ENCODE measurements around the gene SPRYD7.
"Not testable (repeated sequence)": the region's sequence is repeated elsewhere in the genome, so short reads cannot be mapped to it uniquely, and the experiment has no call there.

Gene SPRYD7

GRCh38 chr13:49925881-49926418, 10.2 kb downstream of the SPRYD7 start:
- TF ChIP-seq CTCF (IDR thresholded peaks at IDR 0.05; ENCODE audit: low read depth, low read length) = no peak
- no peak for DNase-seq
- Histone ChIP-seq H3K9me3 (no peaks in the 10 kb centered on the region), H3K36me3 (peaks cover 23% of the 10 kb centered on the region), H3K4me3 (ENCODE audit: low read depth, low read length) (no peak overlapping the region), H3K4me1 (no peaks in the 10 kb centered on the region; the same call in 1 of the 2 replicates), H3K27me3 (no peaks in the 10 kb centered on the region)

GRCh38 chr13:49922301-49922700, 13.8 kb downstream of the SPRYD7 start:
- peaks cover 34% of the 10 kb centered on the region for H3K36me3 ChIP-seq
- no peak overlapping the region for H3K4me3 ChIP-seq (ENCODE audit: low read depth, low read length)
- H3K27me3 ChIP-seq = no peaks in the 10 kb centered on the region
- TF ChIP-seq CTCF (IDR thresholded peaks at IDR 0.05; ENCODE audit: low read depth, low read length) = no peak
- H3K9me3 ChIP-seq = no peaks in the 10 kb centered on the region
- no peaks in the 10 kb centered on the region; the same call in 1 of the 2 replicates for H3K4me1 ChIP-seq
- DNase-seq = no peak

- DNase-seq; H3K4me1 ChIP-seq; H3K27me3 ChIP-seq; H3K9me3 ChIP-seq; H3K4me3 ChIP-seq (ENCODE audit: low read depth, low read length): not testable (repeated sequence)
- peaks cover 33% of the 10 kb centered on the region for H3K36me3 ChIP-seq
Observed at GRCh38 chr13:49920969-49921368, 15.2 kb downstream of the SPRYD7 start.

- peaks cover 22% of the 10 kb centered on the region for H3K36me3 ChIP-seq
- H3K9me3 ChIP-seq; H3K4me3 ChIP-seq (ENCODE audit: low read depth, low read length); H3K4me1 ChIP-seq; H3K27me3 ChIP-seq; DNase-seq: not testable (repeated sequence)
Observed at GRCh38 chr13:49918106-49918505, 18.0 kb downstream of the SPRYD7 start.

GRCh38 chr13:49914947-49915346, 21.2 kb downstream of the SPRYD7 start:
- H3K27me3 ChIP-seq = no peaks in the 10 kb centered on the region
- DNase-seq = no peak
- no peak for TF ChIP-seq CTCF (IDR thresholded peaks at IDR 0.05; ENCODE audit: low read depth, low read length)

GRCh38 chr13:49908637-49909036, 27.5 kb downstream of the SPRYD7 start:
- H3K27me3 ChIP-seq = no peaks in the 10 kb centered on the region
- DNase-seq = no peak
- H3K36me3 ChIP-seq = no peaks in the 10 kb centered on the region
- H3K9me3 ChIP-seq = no peaks in the 10 kb centered on the region
- no peaks in the 10 kb centered on the region for H3K4me1 ChIP-seq
- peak; percentile 26; the same call in 1 of the 2 replicates for TF ChIP-seq CTCF (IDR thresholded peaks at IDR 0.05; ENCODE audit: low read depth, low read length)
- no peak overlapping the region for H3K4me3 ChIP-seq (ENCODE audit: low read depth, low read length)

More at GRCh38 chr13:49914947-49915346, 21.2 kb downstream of the SPRYD7 start:
- peaks cover 9% of the 10 kb centered on the region; the same call in 1 of the 2 replicates for H3K36me3 ChIP-seq
- no peaks in the 10 kb centered on the region for H3K9me3 ChIP-seq
- H3K4me3 ChIP-seq (ENCODE audit: low read depth, low read length) = no peak overlapping the region
- 0 out of 2 replicates have a peak, but pooled peaks cover 3% of the 10 kb centered on the region for H3K4me1 ChIP-seq

- no peaks in the 10 kb centered on the region for H3K9me3 ChIP-seq
- H3K4me3 ChIP-seq (ENCODE audit: low read depth, low read length) = no peak overlapping the region
- no peaks in the 10 kb centered on the region for H3K36me3 ChIP-seq
- H3K4me1 ChIP-seq = no peaks in the 10 kb centered on the region
- TF ChIP-seq CTCF (IDR thresholded peaks at IDR 0.05; ENCODE audit: low read depth, low read length) = no peak
- no peak for DNase-seq
- no peaks in the 10 kb centered on the region for H3K27me3 ChIP-seq
Observed at GRCh38 chr13:49904729-49905456, 31.2 kb downstream of the SPRYD7 start.
